ENCODE measurements around the gene UEVLD. TPM values are rescaled to one million over a fixed set of nuclear protein-coding genes. Genes with fewer than 3 reads are reported as not detected.

Gene UEVLD
- total RNA-seq, 1 experiment from 2014 or later: 13.7 TPM

DNA sequence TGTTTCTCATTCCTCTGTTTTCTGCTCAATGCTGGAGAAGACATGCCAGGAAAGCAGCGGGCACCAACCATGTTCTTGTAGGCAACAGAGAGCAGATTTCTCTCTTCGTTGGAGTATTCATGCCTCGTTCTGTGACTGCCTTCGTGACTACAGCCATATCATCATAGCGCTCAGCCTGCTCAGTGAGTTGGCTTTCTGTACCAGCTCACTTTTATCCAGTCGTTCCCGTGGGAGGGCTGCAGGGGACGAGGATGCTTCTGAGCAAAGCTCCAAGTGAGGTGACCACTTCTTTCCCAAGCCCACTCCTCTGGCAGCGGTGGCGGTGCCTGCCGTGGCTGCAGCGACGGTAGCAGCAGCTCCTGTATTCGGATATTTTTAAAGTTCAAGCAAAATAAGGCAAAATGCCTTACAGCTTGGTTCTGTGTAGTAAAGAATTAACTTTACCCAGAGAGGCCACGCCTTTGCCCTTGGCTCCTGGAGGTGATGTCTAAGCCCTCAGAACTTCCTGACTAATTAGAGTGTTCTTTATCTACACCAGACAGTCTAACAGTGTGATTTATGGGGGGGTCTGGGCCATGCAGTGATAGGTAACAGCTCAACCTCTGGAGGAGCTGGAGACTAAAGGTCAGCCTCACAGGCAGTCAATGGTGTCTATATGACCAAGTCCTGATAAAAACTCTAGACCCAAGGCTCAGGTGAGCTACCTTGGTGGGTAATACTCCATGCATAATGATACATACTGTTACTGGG lies 97.6 kb downstream of the UEVLD start:
- CTCF ChIA-PET: no interaction called here

More for the DNA sequence above, 97.6 kb downstream of the UEVLD start:
- no peaks in the 10 kb centered on the region for H3K27me3 ChIP-seq (ENCODE audit: insufficient read depth, low read length)
- ATAC-seq (no peak), DNase-seq (ENCODE audit: low read depth, low spot score) (no peak)
- 0 out of 4 replicates have a peak, but pooled peaks cover 0 to 2% of the 10 kb centered on the region in 2 experiments for H3K36me3 ChIP-seq (ENCODE audit: control insufficient read depth in 1 of 2, insufficient read depth in 2 of 2, low read length in 2 of 2)
- no TSS peak for BruUV-seq (replicated peaks)
- no peaks in the 10 kb centered on the region for H3K9me3 ChIP-seq (ENCODE audit: control insufficient read depth in 1 of 2, insufficient read depth in 1 of 2, low read depth in 1 of 2, low read length in 2 of 2)
- H3K4me2 ChIP-seq (ENCODE audit: low read length): no peak overlapping the region
- POLR2A ChIA-PET: interaction anchor here (0.6 kb wide), 1 partner anchor 43 kb away, joined by 3 read pairs; no protein-coding TSS in a partner anchor
- H3K9ac ChIP-seq (ENCODE audit: low read length): no peak overlapping the region
- RAD21 ChIA-PET (ENCODE audit: low non-redundant PET in 1 of 2, low total read pairs in 2 of 2, uncharacterized antibody in 2 of 2, unreplicated experiment in 2 of 2): no interaction called here
- no peak overlapping the region for H2AFZ ChIP-seq (ENCODE audit: low read depth, low read length, poor library complexity, severe bottlenecking)
- H3K27ac ChIP-seq (ENCODE audit: low read depth, low read length): no peak overlapping the region
- H3K79me2 ChIP-seq (ENCODE audit: insufficient read depth, low read length): no peaks in the 10 kb centered on the region
- intact Hi-C loops (cut with micrococcal nuclease): no loop called here
- TF ChIP-seq, protein P1, sequence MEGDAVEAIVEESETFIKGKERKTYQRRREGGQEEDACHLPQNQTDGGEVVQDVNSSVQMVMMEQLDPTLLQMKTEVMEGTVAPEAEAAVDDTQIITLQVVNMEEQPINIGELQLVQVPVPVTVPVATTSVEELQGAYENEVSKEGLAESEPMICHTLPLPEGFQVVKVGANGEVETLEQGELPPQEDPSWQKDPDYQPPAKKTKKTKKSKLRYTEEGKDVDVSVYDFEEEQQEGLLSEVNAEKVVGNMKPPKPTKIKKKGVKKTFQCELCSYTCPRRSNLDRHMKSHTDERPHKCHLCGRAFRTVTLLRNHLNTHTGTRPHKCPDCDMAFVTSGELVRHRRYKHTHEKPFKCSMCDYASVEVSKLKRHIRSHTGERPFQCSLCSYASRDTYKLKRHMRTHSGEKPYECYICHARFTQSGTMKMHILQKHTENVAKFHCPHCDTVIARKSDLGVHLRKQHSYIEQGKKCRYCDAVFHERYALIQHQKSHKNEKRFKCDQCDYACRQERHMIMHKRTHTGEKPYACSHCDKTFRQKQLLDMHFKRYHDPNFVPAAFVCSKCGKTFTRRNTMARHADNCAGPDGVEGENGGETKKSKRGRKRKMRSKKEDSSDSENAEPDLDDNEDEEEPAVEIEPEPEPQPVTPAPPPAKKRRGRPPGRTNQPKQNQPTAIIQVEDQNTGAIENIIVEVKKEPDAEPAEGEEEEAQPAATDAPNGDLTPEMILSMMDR (IDR thresholded peaks at IDR 0.05 in 2 of 3, conservative IDR thresholded peaks at IDR 0.05 in 1 of 3; ENCODE audit: borderline replicate concordance in 1 of 3, insufficient read depth in 1 of 3, low read depth in 2 of 3, low read length in 2 of 3): no peak
- TF ChIP-seq CEBPB (IDR thresholded peaks at IDR 0.05; ENCODE audit: low read depth) (no peak), SP1 (IDR thresholded peaks at IDR 0.05; ENCODE audit: low read depth) (no peak), ZFX (IDR thresholded peaks at IDR 0.05) (no peak), EGR1 (IDR thresholded peaks at IDR 0.05; ENCODE audit: low read depth) (no peak)
- TF ChIP-seq, protein P2, sequence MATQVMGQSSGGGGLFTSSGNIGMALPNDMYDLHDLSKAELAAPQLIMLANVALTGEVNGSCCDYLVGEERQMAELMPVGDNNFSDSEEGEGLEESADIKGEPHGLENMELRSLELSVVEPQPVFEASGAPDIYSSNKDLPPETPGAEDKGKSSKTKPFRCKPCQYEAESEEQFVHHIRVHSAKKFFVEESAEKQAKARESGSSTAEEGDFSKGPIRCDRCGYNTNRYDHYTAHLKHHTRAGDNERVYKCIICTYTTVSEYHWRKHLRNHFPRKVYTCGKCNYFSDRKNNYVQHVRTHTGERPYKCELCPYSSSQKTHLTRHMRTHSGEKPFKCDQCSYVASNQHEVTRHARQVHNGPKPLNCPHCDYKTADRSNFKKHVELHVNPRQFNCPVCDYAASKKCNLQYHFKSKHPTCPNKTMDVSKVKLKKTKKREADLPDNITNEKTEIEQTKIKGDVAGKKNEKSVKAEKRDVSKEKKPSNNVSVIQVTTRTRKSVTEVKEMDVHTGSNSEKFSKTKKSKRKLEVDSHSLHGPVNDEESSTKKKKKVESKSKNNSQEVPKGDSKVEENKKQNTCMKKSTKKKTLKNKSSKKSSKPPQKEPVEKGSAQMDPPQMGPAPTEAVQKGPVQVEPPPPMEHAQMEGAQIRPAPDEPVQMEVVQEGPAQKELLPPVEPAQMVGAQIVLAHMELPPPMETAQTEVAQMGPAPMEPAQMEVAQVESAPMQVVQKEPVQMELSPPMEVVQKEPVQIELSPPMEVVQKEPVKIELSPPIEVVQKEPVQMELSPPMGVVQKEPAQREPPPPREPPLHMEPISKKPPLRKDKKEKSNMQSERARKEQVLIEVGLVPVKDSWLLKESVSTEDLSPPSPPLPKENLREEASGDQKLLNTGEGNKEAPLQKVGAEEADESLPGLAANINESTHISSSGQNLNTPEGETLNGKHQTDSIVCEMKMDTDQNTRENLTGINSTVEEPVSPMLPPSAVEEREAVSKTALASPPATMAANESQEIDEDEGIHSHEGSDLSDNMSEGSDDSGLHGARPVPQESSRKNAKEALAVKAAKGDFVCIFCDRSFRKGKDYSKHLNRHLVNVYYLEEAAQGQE (IDR thresholded peaks at IDR 0.05; ENCODE audit: low read depth): no peak
- H3K4me3 ChIP-seq (replicated peaks in 1 of 2; ENCODE audit: low read depth in 1 of 2, low read length in 2 of 2): no peak overlapping the region
- H3K9me2 ChIP-seq (ENCODE audit: insufficient read depth): no peaks in the 10 kb centered on the region
- no peaks in the 10 kb centered on the region for H4K20me1 ChIP-seq (ENCODE audit: insufficient read depth)
- H3K4me1 ChIP-seq (ENCODE audit: control insufficient read depth in 1 of 2, insufficient read depth in 2 of 2, low read length in 2 of 2): peaks cover 0 to 6% of the 10 kb centered on the region in 2 experiments; a peak in 1 of 4 replicates

All from HCT116 (cell line).